NK-92 treated with Interleukin-12 subunit alpha and Interleukin-12 subunit beta, amount 100 ng/mL, for 24 hours (cell line): Measurements from ENCODE around the gene HTT.
"Not testable (repeated sequence)": the region's sequence is repeated elsewhere in the genome, so short reads cannot be mapped to it uniquely, and the experiment has no call there.

Experiments
- DNase-seq: peaks from one replicate; lab custom pipeline; 2025; lab: John Stamatoyannopoulos, UW

HTT gene

DNA sequence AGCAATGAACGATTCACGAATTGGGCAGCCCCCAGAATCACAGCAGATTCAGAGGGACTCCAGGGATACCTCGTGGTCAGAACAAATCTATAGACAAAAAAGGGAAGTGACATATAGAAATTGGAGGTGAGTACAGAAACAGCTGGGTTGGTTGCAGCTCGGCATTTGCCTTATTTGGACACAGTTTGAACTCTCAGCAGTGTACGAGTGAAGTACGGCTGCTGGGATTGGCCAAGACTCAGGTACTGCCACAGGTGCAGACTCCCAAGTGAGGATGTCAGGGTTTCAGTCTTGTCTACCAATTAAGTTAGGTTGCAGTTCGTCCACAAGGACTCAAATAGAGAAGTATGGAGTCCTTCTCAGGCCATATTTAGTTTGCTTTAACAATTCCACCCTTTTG lies 28.3 kb upstream of the HTT start:
- no peak for DNase-seq

DNA sequence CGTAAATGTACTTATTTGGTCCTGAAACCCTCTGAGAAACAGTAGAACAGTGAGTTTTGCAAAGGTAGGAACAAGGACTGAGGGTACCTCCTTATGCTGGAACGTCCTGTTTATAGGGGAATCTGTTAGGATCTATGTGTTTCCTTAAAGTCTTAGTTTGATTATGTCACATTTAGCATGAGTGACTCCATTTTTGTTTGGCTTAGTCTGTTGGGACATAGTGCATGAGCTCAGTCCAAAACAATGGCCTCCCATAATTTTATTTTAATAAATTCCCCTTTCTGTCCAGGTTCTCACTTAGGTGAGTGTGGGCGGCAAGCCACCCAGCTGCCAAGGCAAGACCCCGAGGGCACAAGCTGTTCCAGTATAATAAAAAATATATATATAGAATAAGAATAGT lies 27.9 kb upstream of the HTT start:
- DNase-seq = no peak

DNA sequence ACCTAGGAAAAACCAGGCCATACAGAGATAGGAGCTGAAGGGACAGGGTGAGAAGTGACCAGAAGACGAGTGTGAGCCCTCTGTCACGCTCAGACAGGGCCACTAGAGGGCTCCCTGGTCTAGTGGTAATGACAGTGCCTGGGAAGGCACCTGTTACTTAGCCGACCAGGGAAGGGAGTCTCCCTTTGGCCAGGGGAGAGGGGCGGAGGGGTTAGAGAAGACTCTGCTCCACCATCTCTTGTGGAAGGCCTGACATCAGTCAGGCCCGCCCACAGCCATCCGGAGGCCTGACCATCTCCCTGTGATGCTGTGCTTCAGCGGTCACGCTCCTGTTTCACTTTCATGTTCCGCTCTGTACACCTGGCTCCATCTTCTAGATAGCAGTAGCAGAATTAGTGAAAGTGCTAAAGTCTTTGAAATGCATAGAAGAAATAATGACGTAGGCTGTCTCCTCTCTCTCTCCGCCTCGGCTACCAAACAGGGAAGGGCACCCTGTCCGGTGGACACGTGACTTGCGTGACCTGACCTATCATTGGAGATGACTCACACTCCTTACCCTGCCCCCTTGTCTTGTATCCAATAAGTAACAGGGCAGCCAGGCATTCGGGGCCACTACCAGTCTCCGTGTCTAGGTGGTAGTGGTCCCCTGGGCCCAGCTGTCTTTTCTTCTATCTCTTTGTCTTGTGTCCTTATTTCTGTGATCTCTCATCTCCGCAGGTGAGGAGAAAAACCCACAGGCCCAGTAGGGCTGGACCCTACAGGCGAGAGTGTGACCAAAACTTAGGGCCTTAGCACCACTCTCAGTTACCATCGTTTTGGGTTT lies 26.8 kb upstream of the HTT start:
- DNase-seq = peak; percentile 36

DNA sequence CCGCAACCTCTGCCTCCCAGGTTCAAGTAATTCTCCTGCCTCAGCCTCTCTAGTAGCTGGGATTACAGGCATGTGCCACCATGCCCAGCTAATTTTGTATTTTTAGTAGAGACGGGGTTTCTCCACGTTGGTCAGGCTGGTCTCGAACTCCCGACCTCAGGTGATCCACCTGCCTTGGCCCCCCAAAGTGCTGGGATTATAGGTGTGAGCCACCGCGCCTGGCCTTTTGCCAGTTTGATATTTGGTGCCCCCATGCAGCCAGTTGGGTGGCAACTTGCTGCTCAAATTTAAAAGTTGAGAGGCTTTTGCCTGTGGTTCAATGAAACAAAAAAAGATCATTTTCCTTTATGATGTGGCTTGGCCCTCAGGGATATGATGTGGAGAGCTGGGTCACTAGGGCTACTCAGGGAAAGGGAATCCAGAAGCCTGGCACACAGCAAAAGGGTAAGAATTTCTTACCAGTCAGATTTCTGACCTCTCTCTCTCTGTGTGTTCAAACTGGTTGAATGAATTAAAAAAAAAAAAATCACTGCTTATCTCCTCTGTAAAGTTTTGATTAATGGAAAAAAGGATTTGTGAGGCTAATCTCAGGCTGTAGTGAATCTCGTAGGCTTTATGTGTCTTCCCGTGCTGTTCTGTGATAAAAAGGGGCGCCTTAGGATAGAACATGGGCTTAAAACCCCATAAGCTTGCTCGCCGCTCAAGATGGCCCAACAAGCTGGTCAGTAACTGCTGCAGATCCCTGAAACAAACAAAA lies 23.2 kb upstream of the HTT start:
- DNase-seq = not testable (repeated sequence)

DNA sequence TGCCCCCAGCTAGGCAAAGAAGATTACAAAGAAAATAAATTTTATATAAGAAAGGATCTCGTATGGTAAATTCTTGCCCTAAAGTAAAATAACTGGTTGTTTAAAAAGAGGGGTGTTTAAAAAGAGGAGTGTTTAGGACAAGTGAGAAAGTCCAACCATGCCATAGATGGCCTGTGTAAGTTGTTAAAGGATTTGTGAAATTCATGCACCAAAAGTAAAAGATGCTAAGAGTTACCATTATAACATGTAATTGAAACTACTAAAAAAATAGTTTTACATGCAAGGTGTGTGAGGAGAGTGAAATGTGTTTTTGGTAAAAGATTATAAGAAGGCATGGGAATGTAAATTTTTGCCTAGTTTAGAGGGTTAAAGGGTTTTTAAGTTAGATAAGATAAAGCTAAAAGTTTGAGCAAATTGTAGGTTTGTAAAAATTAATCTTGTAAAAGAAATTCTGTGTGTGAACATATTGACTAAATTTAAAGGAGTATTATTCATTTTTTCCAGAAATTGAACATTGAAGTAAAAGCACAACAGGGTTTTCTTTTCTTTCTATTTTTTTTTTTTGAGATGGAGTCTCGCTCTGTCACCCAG lies 20.2 kb upstream of the HTT start:
- no peak for DNase-seq

DNA sequence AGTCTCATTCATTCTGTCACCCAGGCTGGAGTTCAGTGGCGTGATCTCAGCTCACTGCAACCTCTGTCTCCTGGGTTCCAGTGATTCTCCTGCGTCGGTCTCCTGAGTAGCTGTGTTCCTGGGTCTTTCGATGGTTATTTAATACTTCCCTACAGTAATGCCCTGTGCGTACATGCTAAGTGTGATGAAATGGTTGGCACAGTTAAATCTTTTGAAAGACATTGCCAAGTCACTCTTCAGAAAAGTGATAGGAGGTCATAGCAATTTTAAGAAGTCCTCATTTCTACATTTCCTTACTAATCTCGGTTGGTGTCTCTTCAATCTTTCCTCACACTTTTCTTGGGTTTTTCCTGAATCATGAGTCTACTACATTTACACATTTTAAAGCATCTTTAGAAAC lies 14.5 kb upstream of the HTT start:
- DNase-seq = no peak

DNA sequence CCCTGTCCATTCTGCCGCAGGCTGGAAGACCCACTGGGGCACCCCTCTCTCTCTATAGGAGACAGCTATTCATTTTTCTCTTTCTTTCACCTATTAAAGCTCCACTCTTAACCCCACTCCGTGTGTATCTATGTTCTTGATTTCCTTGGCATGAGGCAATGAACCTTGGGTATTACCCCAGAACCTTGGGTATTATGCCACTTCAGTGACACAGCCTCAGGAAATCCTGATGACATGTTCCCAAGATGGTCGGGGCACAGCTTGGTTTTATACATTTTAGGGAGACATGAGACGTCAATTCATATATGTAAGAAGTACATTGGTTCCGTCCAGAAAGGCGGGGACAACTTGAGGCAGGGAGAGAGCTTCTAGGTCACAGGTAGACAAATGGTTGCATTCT lies 13.5 kb upstream of the HTT start:
- DNase-seq = no peak

DNA sequence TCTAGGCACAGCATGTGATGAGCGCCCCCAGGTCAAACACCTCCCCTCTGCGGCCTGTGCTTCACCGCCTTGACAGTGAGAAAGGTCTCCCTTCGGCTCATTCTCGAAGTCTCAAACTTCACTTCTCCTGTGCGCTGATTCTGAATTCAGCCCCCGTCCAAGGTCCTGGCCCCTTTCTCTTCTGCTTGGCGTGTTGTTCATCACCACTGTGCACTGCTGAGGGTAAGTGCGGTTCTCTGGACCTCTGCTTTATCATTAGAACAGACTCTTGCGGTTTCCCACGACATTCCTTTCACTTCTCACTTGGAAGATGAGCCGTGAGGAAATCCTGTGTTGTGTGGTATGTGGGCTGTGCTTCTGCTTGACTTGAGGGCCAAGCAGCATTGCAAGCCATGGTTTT lies 12.0 kb upstream of the HTT start:
- DNase-seq = no peak

DNA sequence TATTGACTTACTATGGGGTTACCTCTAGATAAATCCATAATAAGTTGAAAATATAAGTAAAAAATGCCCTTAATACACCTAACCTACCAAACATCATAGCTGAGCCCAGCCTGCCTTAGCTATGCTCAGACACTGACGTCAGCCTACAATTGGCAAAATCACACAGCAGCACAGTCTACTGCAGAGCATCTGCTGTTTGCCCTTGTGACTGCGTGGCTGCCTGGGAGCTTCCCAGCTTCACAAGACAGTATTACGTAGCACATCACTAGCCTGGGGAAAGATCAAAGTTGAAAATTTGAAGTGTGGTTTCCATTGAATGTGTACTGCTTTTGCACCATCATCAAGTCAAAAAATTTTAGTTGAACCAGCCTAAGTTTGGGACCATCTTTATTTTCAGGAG lies 8.9 kb upstream of the HTT start:
- no peak for DNase-seq

DNA sequence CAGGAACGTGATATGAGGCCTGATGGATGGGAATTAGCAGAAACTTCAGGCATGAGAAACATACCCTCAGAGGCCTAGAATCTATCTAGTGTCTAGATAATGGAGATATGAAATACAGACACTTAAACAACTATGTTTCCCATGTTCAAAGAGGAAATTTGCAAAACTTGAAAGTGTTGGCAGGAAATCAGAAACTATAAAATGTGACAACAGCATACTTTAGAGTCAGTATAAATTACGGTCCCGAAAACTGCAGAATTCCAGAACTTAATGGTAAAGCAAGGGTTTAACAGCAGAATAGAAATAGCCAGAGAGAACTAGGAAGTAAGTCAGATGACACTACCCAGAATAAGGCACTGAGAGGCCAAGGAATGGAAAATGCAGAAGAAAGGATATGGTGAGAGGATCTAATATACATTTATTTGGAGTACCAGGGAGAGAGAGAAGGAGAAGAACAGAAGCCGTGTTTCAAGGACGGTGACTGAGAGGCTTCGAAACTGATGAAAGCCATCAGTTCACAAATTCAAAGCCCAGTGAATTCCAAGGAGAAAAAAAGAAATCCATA lies 7.6 kb upstream of the HTT start:
- DNase-seq = no peak

DNA sequence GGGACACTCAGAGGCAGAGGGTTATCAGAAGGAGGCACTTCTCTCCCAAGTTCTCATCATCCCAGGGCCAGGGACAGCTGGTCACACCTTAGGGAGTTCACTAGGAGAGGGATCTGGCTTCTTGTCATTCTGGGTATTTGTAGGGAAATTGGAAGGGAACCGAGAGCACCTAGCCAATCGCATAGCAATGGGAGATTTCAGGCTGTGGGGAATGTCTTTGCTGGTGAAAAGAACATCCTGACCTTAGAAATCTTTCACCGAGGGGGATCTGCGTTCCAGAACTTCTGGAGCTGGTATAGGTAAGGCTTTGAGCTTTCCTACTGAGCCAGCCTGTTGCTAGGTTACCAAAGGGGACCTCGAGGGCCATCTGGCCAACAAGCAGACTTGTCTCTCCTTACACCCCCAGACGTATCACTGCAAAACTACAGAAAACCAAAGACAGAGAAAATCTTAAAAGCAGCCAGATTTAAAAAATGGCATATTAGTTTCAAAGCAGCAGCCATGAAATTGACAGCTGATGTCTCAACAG lies 6.9 kb upstream of the HTT start:
- DNase-seq = no peak

DNA sequence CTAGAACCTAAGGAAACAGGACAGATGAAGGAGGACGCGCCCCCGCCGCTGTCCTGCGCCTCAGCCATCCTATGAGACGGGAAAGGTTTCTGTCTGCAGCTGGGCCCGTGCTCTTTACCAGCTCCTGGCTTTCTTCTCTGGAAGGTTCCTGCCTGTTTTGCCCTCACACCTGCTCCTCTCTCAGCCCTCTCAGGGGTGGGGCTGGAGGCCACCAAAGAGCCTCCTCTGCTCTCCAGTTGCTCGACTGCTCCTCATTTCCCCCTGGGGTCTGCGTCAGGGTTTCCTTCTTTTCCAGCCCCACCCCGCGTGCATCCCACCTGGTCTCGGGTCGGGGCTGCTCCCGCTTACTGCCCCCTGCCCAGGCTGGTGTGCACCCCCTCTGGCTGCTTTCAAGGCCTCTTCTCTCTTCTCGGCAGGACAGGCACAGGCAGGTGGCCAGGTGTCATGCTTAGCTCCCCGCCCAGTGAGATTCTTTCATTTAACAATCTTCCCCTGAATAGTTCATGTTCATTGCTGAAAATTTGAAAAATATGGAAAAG lies 4.8 kb upstream of the HTT start:
- DNase-seq = no peak

DNA sequence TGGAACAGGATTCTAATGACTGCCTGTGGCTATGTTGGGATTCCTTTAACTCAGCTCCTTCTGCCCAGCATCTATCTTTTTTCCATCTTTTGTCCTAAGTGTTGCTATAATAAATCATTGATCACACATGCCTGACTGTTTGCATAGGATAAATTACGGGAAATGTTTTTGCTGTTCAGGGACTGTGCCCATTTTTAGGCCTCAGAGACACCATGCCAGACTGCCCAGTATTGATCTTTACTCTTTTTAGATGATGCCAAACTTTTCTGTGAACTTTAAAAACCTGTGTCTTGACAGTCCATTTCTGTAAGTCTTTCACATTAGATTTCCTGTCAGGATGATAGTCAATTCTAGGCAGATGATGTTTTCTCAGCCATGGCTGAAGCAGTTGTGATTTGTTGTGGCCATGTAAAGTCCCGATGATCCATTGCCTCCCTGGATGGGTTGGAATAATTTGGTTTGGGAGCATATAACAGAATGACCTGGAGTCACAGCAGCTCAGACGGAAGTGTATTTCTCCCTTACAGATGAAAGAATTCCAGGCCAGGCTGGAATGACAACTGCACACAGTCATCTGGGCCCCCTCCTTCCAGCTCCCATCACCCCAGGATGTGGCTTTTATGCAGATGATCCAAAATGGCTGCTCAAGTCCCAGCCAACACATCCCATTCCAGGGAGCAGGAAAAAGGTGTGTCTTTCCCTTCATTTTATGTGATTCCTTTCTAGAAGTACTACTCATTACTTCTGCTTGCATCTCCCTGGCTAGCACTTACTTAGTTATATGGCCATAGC lies 3.6 kb upstream of the HTT start:
- DNase-seq = no peak

DNA sequence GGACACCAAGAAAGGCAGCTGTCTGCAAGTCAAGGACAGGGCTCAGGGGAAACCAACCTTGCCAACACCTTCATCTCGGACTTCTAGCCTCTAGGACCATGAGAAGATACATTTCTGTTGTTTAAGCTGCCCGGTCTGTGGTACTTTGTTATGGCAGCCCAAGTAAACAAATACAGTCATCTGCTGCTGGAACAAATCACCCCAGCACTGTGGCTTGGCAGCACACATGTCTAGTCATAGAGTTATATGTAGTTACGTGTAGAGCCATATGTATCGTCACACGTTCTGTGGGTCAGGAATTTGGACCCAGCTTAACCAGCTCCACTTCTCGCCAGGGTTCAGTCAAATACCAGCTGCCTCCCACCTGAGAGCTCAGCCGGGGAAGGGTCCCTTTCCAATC lies 2.7 kb upstream of the HTT start:
- no peak for DNase-seq

DNA sequence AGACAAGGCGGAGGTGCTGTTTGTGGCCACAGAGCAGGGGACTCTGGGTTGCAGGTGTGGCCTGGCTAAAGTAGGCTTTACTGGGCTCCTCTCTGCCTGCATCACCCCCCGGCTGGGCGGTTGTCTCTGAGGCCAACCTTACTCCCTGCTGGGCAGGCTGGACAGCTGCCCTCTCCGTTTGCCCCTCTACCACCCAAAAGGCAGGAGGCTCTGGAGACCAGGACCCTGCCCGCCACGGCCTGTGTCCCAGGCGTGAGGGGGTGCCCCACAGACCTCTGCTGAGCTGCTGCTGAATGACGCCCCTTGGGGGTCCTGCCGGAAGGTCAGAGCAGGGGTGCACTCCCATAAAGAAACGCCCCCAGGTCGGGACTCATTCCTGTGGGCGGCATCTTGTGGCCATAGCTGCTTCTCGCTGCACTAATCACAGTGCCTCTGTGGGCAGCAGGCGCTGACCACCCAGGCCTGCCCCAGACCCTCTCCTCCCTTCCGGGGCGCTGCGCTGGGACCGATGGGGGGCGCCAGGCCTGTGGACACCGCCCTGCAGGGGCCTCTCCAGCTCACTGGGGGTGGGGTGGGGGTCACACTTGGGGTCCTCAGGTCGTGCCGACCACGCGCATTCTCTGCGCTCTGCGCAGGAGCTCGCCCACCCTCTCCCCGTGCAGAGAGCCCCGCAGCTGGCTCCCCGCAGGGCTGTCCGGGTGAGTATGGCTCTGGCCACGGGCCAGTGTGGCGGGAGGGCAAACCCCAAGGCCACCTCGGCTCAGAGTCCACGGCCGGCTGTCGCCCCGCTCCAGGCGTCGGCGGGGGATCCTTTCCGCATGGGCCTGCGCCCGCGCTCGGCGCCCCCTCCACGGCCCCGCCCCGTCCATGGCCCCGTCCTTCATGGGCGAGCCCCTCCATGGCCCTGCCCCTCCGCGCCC lies 1.1 kb upstream of the HTT start:
- no peak for DNase-seq

DNA sequence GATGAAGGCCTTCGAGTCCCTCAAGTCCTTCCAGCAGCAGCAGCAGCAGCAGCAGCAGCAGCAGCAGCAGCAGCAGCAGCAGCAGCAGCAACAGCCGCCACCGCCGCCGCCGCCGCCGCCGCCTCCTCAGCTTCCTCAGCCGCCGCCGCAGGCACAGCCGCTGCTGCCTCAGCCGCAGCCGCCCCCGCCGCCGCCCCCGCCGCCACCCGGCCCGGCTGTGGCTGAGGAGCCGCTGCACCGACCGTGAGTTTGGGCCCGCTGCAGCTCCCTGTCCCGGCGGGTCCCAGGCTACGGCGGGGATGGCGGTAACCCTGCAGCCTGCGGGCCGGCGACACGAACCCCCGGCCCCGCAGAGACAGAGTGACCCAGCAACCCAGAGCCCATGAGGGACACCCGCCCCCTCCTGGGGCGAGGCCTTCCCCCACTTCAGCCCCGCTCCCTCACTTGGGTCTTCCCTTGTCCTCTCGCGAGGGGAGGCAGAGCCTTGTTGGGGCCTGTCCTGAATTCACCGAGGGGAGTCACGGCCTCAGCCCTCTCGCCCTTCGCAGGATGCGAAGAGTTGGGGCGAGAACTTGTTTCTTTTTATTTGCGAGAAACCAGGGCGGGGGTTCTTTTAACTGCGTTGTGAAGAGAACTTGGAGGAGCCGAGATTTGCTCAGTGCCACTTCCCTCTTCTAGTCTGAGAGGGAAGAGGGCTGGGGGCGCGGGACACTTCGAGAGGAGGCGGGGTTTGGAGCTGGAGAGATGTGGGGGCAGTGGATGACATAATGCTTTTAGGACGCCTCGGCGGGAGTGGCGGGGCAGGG lies 568 bp downstream of the HTT start:
- no peak for DNase-seq

DNA sequence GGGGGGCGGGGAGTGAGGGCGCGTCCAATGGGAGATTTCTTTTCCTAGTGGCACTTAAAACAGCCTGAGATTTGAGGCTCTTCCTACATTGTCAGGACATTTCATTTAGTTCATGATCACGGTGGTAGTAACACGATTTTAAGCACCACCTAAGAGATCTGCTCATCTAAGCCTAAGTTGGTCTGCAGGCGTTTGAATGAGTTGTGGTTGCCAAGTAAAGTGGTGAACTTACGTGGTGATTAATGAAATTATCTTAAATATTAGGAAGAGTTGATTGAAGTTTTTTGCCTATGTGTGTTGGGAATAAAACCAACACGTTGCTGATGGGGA lies 1.1 kb downstream of the HTT start:
- DNase-seq = no peak

DNA sequence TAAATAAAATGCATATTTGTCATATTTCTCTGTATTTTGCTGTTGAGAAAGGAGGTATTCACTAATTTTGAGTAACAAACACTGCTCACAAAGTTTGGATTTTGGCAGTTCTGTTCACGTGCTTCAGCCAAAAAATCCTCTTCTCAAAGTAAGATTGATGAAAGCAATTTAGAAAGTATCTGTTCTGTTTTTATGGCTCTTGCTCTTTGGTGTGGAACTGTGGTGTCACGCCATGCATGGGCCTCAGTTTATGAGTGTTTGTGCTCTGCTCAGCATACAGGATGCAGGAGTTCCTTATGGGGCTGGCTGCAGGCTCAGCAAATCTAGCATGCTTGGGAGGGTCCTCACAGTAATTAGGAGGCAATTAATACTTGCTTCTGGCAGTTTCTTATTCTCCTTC lies 3.3 kb downstream of the HTT start:
- DNase-seq = no peak

DNA sequence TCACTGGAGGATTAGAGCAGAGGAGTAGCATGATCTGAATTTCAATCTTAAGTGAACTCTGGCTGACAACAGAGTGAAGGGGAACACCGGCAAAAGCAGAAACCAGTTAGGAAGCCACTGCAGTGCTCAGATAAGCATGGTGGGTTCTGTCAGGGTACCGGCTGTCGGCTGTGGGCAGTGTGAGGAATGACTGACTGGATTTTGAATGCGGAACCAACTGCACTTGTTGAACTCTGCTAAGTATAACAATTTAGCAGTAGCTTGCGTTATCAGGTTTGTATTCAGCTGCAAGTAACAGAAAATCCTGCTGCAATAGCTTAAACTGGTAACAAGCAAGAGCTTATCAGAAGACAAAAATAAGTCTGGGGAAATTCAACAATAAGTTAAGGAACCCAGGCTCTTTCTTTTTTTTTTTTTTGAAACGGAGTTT lies 5.2 kb downstream of the HTT start:
- no peak for DNase-seq
